K562 (cell line): ENCODE measurements around the gene ARFGEF3. TPM values are rescaled to one million over a fixed set of nuclear protein-coding genes. Genes with fewer than 3 reads are reported as not detected.
A peak's percentile ranks its signal among the peaks of the same experiment; 100 is the strongest.

Experiments used
- ATAC-seq: fragments of 200-7000 bp; cut with Tn5 transposase; 3 replicates; pipeline ENCODE4 v1.9.1; 2020; ENCODE audit warnings: moderate library complexity
- BruUV-seq: library from RNA; stranded (reverse); fragments of 400-500 nt; replicated peaks from 2 replicates; lab custom pipeline; 2021; lab: Mats Ljungman, UMichigan
- CTCF ChIA-PET: fragments of 300-600 bp; formaldehyde crosslinking; extraction: SDS; loops from one replicate; lab custom pipeline; 2021; ENCODE audit warnings: low intra/inter-chr PET ratio; lab: Yijun Ruan, JAX
- POLR2A ChIA-PET: fragments of 300-600, 350-650 bp; sonication (Branson Sonifier 250); formaldehyde crosslinking; extraction: SDS; loops from one replicate; lab custom pipeline; 2021; ENCODE audit warnings: antibody characterized with exemption, inconsistent platforms; lab: Yijun Ruan, JAX
- DNase-seq, 4 experiments: peaks; one replicate each; pipeline versions ENCODE4 v3.0.0 to v3.0.0-alpha.2; 2011 to 2018; ENCODE audit warnings: low spot score in 3 of 4, mixed read lengths in 3 of 4; ENCODE audit errors: extremely low read depth in 1 of 4
- FAIRE-seq: peaks from 2 replicates; lab custom pipeline; 2011; peaks lifted over from hg19 to GRCh38; lab: Jason Lieb, UNC
- H2AFZ ChIP-seq: 2 replicates; pipeline ENCODE4 v1.6.0; 2011; ENCODE audit warnings: low read depth, low read length, control low read depth, inconsistent platforms
- H3K27ac ChIP-seq: fragments of 200-600 bp; 3 replicates; pipeline ENCODE4 v1.8.0; 2011; ENCODE audit warnings: low read depth, mild to moderate bottlenecking, control low read depth, inconsistent platforms, low read length, moderate library complexity, mixed read lengths; ENCODE audit errors: extremely low read depth
- H3K27me3 ChIP-seq, 2 experiments: fragments of 300-600 bp in 1 of 2; 2 replicates in 1 of 2; 3 replicates in 1 of 2; pipeline versions ENCODE4 v1.6.0 to v1.8.0; 2011; ENCODE audit warnings: inconsistent platforms in 2 of 2, low read length in 2 of 2, mild to moderate bottlenecking in 1 of 2, mixed read lengths in 1 of 2, moderate library complexity in 1 of 2; ENCODE audit not compliant: control insufficient read depth in 2 of 2, insufficient read depth in 2 of 2
- H3K36me3 ChIP-seq: fragments of 300-600 bp; 3 replicates; pipeline ENCODE4 v1.8.0; 2011; ENCODE audit warnings: mild to moderate bottlenecking, low read length, inconsistent platforms; ENCODE audit not compliant: control insufficient read depth, insufficient read depth
- H3K4me1 ChIP-seq, 2 experiments: fragments of 200-600 bp in 1 of 2; replicated peaks in 1 of 2; 2 replicates in 1 of 2; 3 replicates in 1 of 2; pipeline versions ENCODE4 v1.5.1 to v1.8.0; 2011; ENCODE audit warnings: inconsistent platforms in 2 of 2, low read length in 2 of 2, mild to moderate bottlenecking in 1 of 2, mixed read lengths in 1 of 2, moderate library complexity in 1 of 2; ENCODE audit not compliant: control insufficient read depth in 2 of 2, insufficient read depth in 2 of 2
- H3K4me2 ChIP-seq: 2 replicates; pipeline ENCODE4 v1.6.1; 2011; ENCODE audit warnings: low read length, control low read depth, inconsistent platforms, mixed read lengths; ENCODE audit not compliant: insufficient read depth
- H3K4me3 ChIP-seq: fragments of 200-600 bp; sonication (generic), shearing (Covaris generic); 2 replicates; pipeline ENCODE4 v1.5.1; 2016; ENCODE audit warnings: control low read depth, inconsistent platforms
- H3K79me2 ChIP-seq: fragments of 200-600 bp; 3 replicates; pipeline ENCODE4 v1.8.0; 2011; ENCODE audit warnings: low read length, inconsistent platforms; ENCODE audit not compliant: control insufficient read depth, insufficient read depth
- H3K9ac ChIP-seq, 2 experiments: 2 replicates each; pipeline versions ENCODE4 v1.6.0 to v1.6.1; 2011; ENCODE audit warnings: low read depth in 2 of 2, low read length in 2 of 2, control low read depth in 1 of 2, inconsistent platforms in 1 of 2, mild to moderate bottlenecking in 1 of 2, mixed read lengths in 1 of 2; ENCODE audit not compliant: insufficient read depth in 1 of 2
- H3K9me1 ChIP-seq: one replicate; pipeline ENCODE4 v1.6.0; 2011; ENCODE audit warnings: inconsistent platforms, mild to moderate bottlenecking, low read length, moderate library complexity; ENCODE audit not compliant: control insufficient read depth, insufficient read depth
- H3K9me3 ChIP-seq: replicated peaks from 2 replicates; pipeline ENCODE4 v1.5.1; 2011; ENCODE audit warnings: low read depth, low read length, inconsistent platforms; ENCODE audit not compliant: control insufficient read depth, insufficient read depth
- H4K20me1 ChIP-seq: replicated peaks from 2 replicates; pipeline ENCODE4 v1.6.1; 2011; ENCODE audit warnings: low read length, inconsistent platforms, mixed read lengths; ENCODE audit not compliant: control insufficient read depth, insufficient read depth
- ELF2 ChIP-seq: fragments of 250-450 bp; sonication (Bioruptor Pico); IDR thresholded peaks from 2 replicates; pipeline ENCODE4 v1.5.0; 2021; ENCODE audit warnings: mild to moderate bottlenecking
- RFX1 ChIP-seq: fragments of 450-650 bp; IDR thresholded peaks from 2 replicates; pipeline ENCODE4 v1.6.1; 2016; ENCODE audit warnings: mild to moderate bottlenecking, moderate library complexity
- WGBS: fragments of 100-300 bp; shearing (Covaris generic); methylation state at CpG from one replicate; pipeline ENCODE4 v1.1.6; 2016; ENCODE audit warnings: low coverage, mixed read lengths; ENCODE audit not compliant: insufficient coverage; ENCODE audit errors: missing lambda C conversion rate; 5-methylcytosine and 5-hydroxymethylcytosine counted together
- in situ Hi-C: fragments of 300-500 bp; cut with MboI; formaldehyde crosslinking; loops from 4 replicates; pipeline ENCODE4 v1.15.0; 2018; ENCODE audit warnings: inconsistent platforms, mixed read lengths
- intact Hi-C: fragments of 100-400 bp; cut with micrococcal nuclease; formaldehyde crosslinking; loops from 2 replicates; pipeline ENCODE4 v1.14.2; 2022
- polyA plus RNA-seq, 8 experiments: library from polyadenylated mRNA; depleted of rRNA in 4 of 8; stranded (reverse) in 5 of 8; unstranded in 3 of 8; fragments of >200 nt; fragmentation: Nextera tagmentation in 2 of 8; fragmentation: Illumina TruSeq in 1 of 8; extraction: Ambion mirVana in 2 of 8; extraction: Trizol in 1 of 8; gene quantifications; 2 replicates each; pipeline versions ENCODE4 v1.2.1 to v1.2.3, GENCODE V29; 2011 to 2014; ENCODE audit warnings: inconsistent platforms in 1 of 8, missing spikeins in 1 of 8
- total RNA-seq, 7 experiments: library from RNA; depleted of rRNA in 6 of 7; stranded (reverse); fragments of >200 nt in 6 of 7; fragmentation: Illumina TruSeq in 2 of 7; extraction: Trizol in 2 of 7; gene quantifications; 2 replicates each; pipeline versions ENCODE4 v1.2.1 to v1.2.3, GENCODE V29; 2011 to 2021; ENCODE audit warnings: low replicate concordance in 1 of 7
- TF ChIP-seq, protein P1 (sequence below): sonication (generic); formaldehyde crosslinking; IDR thresholded peaks from 2 replicates; pipeline ENCODE4 v1.4.0; 2020; ENCODE audit warnings: mild to moderate bottlenecking, missing genetic modification reagents
- TF ChIP-seq, protein P2 (sequence below), 2 experiments: fragments of 450-650 bp in 1 of 2; sonication (generic) in 1 of 2; formaldehyde crosslinking in 1 of 2; IDR thresholded peaks in 1 of 2; conservative IDR thresholded peaks in 1 of 2; 2 replicates each; pipeline versions ENCODE4 v1.6.1 to v1.8.1; 2016 to 2023; ENCODE audit warnings: mild to moderate bottlenecking in 2 of 2, moderate library complexity in 2 of 2, inconsistent platforms in 1 of 2, missing genetic modification reagents in 1 of 2

The ARFGEF3 gene
- total and polyA plus RNA-seq, 9 of the 15 experiments (the other 6 are each of a cell fraction or from before 2014, with no cell fraction given) = under 0.01 to 0.02 TPM; not detected in 7

DNA sequence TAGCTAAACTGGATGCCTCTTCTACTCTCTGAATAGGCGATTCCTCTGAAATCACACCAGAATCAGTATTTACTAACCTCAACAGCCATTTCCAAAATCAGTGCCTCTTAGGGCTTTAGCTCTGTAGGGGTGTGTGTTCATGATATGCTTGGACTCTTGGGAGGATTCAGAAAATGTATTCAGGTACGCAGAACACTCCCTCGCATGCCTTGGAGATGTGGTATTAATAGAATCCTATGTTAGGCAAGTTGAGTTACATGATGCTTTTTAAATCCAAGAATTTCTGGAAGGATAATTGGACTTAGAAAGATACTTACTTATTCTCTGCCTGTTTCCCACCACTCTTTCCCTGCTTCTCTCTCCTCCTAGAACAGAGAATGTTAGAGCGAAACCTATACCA lies 88.3 kb downstream of the ARFGEF3 start (continued):
- TF ChIP-seq, protein P1, sequence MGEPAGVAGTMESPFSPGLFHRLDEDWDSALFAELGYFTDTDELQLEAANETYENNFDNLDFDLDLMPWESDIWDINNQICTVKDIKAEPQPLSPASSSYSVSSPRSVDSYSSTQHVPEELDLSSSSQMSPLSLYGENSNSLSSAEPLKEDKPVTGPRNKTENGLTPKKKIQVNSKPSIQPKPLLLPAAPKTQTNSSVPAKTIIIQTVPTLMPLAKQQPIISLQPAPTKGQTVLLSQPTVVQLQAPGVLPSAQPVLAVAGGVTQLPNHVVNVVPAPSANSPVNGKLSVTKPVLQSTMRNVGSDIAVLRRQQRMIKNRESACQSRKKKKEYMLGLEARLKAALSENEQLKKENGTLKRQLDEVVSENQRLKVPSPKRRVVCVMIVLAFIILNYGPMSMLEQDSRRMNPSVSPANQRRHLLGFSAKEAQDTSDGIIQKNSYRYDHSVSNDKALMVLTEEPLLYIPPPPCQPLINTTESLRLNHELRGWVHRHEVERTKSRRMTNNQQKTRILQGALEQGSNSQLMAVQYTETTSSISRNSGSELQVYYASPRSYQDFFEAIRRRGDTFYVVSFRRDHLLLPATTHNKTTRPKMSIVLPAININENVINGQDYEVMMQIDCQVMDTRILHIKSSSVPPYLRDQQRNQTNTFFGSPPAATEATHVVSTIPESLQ = no peak
- TF ChIP-seq, all 486 proteins: peak for 0

DNA sequence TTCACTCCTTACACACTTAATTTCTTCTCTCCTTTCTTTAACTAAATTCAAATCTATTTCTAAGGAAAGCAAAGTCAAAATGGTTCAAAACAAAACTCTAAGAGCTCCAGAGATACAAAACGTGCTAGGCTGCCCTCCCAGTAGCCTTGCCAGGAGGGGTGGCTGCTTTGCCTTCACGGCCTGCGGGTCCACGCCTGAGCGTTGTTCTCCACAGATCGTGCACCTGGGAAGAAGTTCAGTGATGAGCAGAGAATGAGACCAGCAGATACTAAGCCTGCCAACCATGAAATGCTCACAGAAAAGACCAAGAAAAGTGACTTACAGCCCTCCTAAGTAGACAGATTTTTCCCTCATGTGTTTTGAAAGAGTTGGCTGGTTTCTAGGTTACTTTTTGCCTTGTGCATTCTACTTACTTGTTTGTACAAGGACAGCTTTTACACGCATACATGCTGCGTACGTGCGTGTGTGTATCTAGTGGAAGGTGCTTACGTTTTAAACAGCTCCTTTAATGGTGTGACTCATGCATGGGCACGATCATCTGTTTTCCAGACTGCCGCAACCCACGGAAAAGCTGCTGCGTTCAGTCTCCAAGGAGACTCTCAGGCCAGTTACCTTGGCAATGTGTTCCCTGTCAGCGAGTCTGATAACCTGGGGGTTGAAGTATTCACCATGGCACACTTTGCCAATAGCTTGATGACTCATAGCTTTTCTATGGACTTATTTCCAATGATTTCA lies 88.9 kb downstream of the ARFGEF3 start:
- BruUV-seq = no TSS peak
- H3K27ac ChIP-seq = no peak overlapping the region
- DNase-seq (no peak), FAIRE-seq (no peak), ATAC-seq (no peak)
- CTCF ChIA-PET = no interaction called here
- POLR2A ChIA-PET = interaction anchor here (1.3 kb wide), 1 partner anchor 8 kb away, joined by 4 read pairs; no protein-coding TSS in a partner anchor
- no peak overlapping the region for H3K4me2 ChIP-seq
- no peak overlapping the region for H2AFZ ChIP-seq
- H3K9me3 ChIP-seq = no peaks in the 10 kb centered on the region
- H3K79me2 ChIP-seq = no peaks in the 10 kb centered on the region
- 1% methylated on average over 16 of the region's 16 CpGs for WGBS
- in situ Hi-C loops (no loop called here), intact Hi-C loops (no loop called here)
- H4K20me1 ChIP-seq = no peaks in the 10 kb centered on the region
- H3K4me3 ChIP-seq = no peak overlapping the region
- 0 out of 5 replicates have a peak, but pooled peaks cover 0 to 2% of the 10 kb centered on the region in 2 experiments for H3K4me1 ChIP-seq
- H3K36me3 ChIP-seq = no peaks in the 10 kb centered on the region
- H3K9ac ChIP-seq = no peak overlapping the region
- no peak for TF ChIP-seq ELF2
- TF ChIP-seq, protein P2, sequence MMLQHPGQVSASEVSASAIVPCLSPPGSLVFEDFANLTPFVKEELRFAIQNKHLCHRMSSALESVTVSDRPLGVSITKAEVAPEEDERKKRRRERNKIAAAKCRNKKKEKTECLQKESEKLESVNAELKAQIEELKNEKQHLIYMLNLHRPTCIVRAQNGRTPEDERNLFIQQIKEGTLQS (IDR thresholded peaks at IDR 0.05) = 0 out of 2 replicates have a peak, but pooled peaks have one; percentile 8
- TF ChIP-seq, protein P2 (CRISPR knock-in tag; conservative IDR thresholded peaks at IDR 0.05) = no peak
- 0 out of 2 replicates have a peak, but pooled peaks have one; percentile 22 for TF ChIP-seq RFX1
- TF ChIP-seq, all 486 proteins: peak for 2
- H3K9me1 ChIP-seq = no peaks in the 10 kb centered on the region
- H3K27me3 ChIP-seq = peaks cover 19 to 28% of the 10 kb centered on the region in 2 experiments
